ENCODE measurements around the gene CDH4. TPM values are rescaled to one million over a fixed set of nuclear protein-coding genes. Genes with fewer than 3 reads are reported as not detected.

CDH4 gene
- total RNA-seq, 6 experiments from 2014 or later, result 5.8 to 12.8 (median 10.9) TPM

GRCh38 chr20:61933951-61934715 lies 682.1 kb downstream of the CDH4 start:
- Mint-ChIP-seq H3K27ac (no peak overlapping the region), H3K4me3 (no peak overlapping the region), H3K4me1 (ENCODE audit: low read depth) (no peaks in the 10 kb centered on the region), H3K27me3 (ENCODE audit: insufficient read depth) (no peaks in the 10 kb centered on the region; the same call in 1 of the 2 replicates), H3K36me3 (ENCODE audit: low read depth) (peaks cover 10% of the 10 kb centered on the region; the same call in 1 of the 2 replicates), H3K9me3 (peaks cover 9% of the 10 kb centered on the region)
- TF ChIP-seq CTCF (IDR thresholded peaks at IDR 0.05), result no peak
- no peak for DNase-seq

- Mint-ChIP-seq H3K4me1 (ENCODE audit: low read depth) (no peaks in the 10 kb centered on the region), H3K36me3 (ENCODE audit: low read depth) (peaks cover 7% of the 10 kb centered on the region; the same call in 1 of the 2 replicates), H3K4me3 (no peak overlapping the region), H3K27ac (no peak overlapping the region), H3K9me3 (peaks cover 9% of the 10 kb centered on the region), H3K27me3 (ENCODE audit: insufficient read depth) (no peaks in the 10 kb centered on the region; the same call in 1 of the 2 replicates)
- DNase-seq, result no peak
- no peak for TF ChIP-seq CTCF (IDR thresholded peaks at IDR 0.05)
These were observed 682.9 kb downstream of the CDH4 start for GRCh38 chr20:61934716-61935530.

GRCh38 chr20:61935926-61936700 lies 684.1 kb downstream of the CDH4 start:
- no peaks in the 10 kb centered on the region for H3K4me1 Mint-ChIP-seq (ENCODE audit: low read depth)
- DNase-seq, result no peak
- peaks cover 6% of the 10 kb centered on the region for H3K27me3 Mint-ChIP-seq (ENCODE audit: insufficient read depth)
- H3K36me3 Mint-ChIP-seq (ENCODE audit: low read depth), result peaks cover 7% of the 10 kb centered on the region; the same call in 1 of the 2 replicates
- no peak overlapping the region for H3K4me3 Mint-ChIP-seq
- no peak for TF ChIP-seq CTCF (IDR thresholded peaks at IDR 0.05)
- peaks cover 9% of the 10 kb centered on the region for H3K9me3 Mint-ChIP-seq
- H3K27ac Mint-ChIP-seq, result no peak overlapping the region

GRCh38 chr20:61936701-61937131 lies 684.7 kb downstream of the CDH4 start:
- DNase-seq, result no peak
- Mint-ChIP-seq H3K27ac (no peak overlapping the region), H3K4me3 (no peak overlapping the region), H3K9me3 (peaks cover 9% of the 10 kb centered on the region), H3K36me3 (ENCODE audit: low read depth) (peaks cover 7% of the 10 kb centered on the region; the same call in 1 of the 2 replicates), H3K27me3 (ENCODE audit: insufficient read depth) (peaks cover 9% of the 10 kb centered on the region), H3K4me1 (ENCODE audit: low read depth) (no peaks in the 10 kb centered on the region)
- no peak for TF ChIP-seq CTCF (IDR thresholded peaks at IDR 0.05)
